Liver (tissue), 9 donors: ENCODE results near the gene NYNRIN. TPM values are rescaled to one million over a fixed set of nuclear protein-coding genes. Genes with fewer than 3 reads are reported as not detected.
A peak's percentile ranks its signal among the peaks of the same experiment; 100 is the strongest.

ENCODE experiments used
- DNase-seq: peaks from one replicate; pipeline ENCODE4 v3.0.0-alpha.2; 2017; ENCODE audit warnings: low spot score
- H3K27ac ChIP-seq, 2 donors: one replicate each; pipeline ENCODE4 v1.7.0; 2013; ENCODE audit warnings: inconsistent platforms in 2 of 2, low read length in 2 of 2, control low read depth in 1 of 2, low read depth in 1 of 2, mild to moderate bottlenecking in 1 of 2
- H3K27me3 ChIP-seq, 4 donors: one replicate each; pipeline versions ENCODE4 v1.6.1 to v1.7.0; 2013; ENCODE audit warnings: low read length in 3 of 4, inconsistent platforms in 1 of 4, mild to moderate bottlenecking in 1 of 4, moderate library complexity in 1 of 4; ENCODE audit not compliant: control insufficient read depth in 4 of 4, insufficient read depth in 4 of 4
- H3K36me3 ChIP-seq, 4 donors: one replicate each; pipeline versions ENCODE4 v1.6.1 to v1.7.0; 2013; ENCODE audit warnings: low read length in 3 of 4, mild to moderate bottlenecking in 3 of 4, low read depth in 1 of 4, moderate library complexity in 1 of 4; ENCODE audit not compliant: control insufficient read depth in 4 of 4, insufficient read depth in 3 of 4
- H3K4me1 ChIP-seq, 4 donors: one replicate each; pipeline versions ENCODE4 v1.6.1 to v1.7.0; 2013; ENCODE audit warnings: low read length in 3 of 4, mild to moderate bottlenecking in 3 of 4, moderate library complexity in 1 of 4; ENCODE audit not compliant: control insufficient read depth in 4 of 4, insufficient read depth in 4 of 4
- H3K4me3 ChIP-seq, 3 donors: one replicate each; pipeline versions ENCODE4 v1.6.1 to v1.7.0; 2013; ENCODE audit warnings: low read length in 3 of 3, control low read depth in 1 of 3, low read depth in 1 of 3, mild to moderate bottlenecking in 1 of 3
- H3K9ac ChIP-seq, 2 donors: one replicate each; pipeline ENCODE4 v1.7.0; 2013; ENCODE audit warnings: low read length in 2 of 2, mild to moderate bottlenecking in 2 of 2, moderate library complexity in 2 of 2, control low read depth in 1 of 2, low read depth in 1 of 2
- H3K9me3 ChIP-seq, 4 donors: one replicate each; pipeline versions ENCODE4 v1.6.1 to v1.7.0; 2013; ENCODE audit warnings: low read length in 3 of 4; ENCODE audit not compliant: control insufficient read depth in 4 of 4
- CTCF ChIP-seq: fragments of 150-350 bp; IDR thresholded peaks from 2 replicates; pipeline ENCODE4 v1.5.1; 2017; ENCODE audit warnings: improper control_type of control experiment, low read depth, low read length; ENCODE audit not compliant: missing input control
- EGR1 ChIP-seq, 2 donors: IDR thresholded peaks; 2 replicates each; pipeline ENCODE4 v1.6.1; 2016 to 2018; ENCODE audit warnings: antibody characterized with exemption in 2 of 2, low read depth in 2 of 2
- FOXA1 ChIP-seq: IDR thresholded peaks from 2 replicates; pipeline ENCODE4 v1.6.1; 2016; ENCODE audit warnings: antibody characterized with exemption
- FOXA2 ChIP-seq: IDR thresholded peaks from 2 replicates; pipeline ENCODE4 v1.6.1; 2016; ENCODE audit warnings: antibody characterized with exemption
- GABPA ChIP-seq, 2 donors: IDR thresholded peaks in 1 of 2; conservative IDR thresholded peaks in 1 of 2; 2 replicates each; pipeline ENCODE4 v1.6.1; 2016; ENCODE audit warnings: antibody characterized with exemption in 2 of 2, mild to moderate bottlenecking in 1 of 2, moderate library complexity in 1 of 2
- HNF4A ChIP-seq, 2 donors: conservative IDR thresholded peaks; 2 replicates each; pipeline ENCODE4 v1.6.1; 2016; ENCODE audit warnings: antibody characterized with exemption in 2 of 2, mild to moderate bottlenecking in 2 of 2
- NR2F2 ChIP-seq: IDR thresholded peaks from 2 replicates; pipeline ENCODE4 v1.6.1; 2016; ENCODE audit warnings: antibody characterized with exemption
- RAD21 ChIP-seq, 2 donors: IDR thresholded peaks; 2 replicates each; pipeline ENCODE4 v1.6.1; 2016; ENCODE audit warnings: antibody characterized with exemption in 2 of 2, mild to moderate bottlenecking in 2 of 2
- RXRA ChIP-seq, 2 donors: IDR thresholded peaks; 2 replicates each; pipeline ENCODE4 v1.6.1; 2017 to 2018; ENCODE audit warnings: antibody characterized with exemption in 2 of 2, mild to moderate bottlenecking in 1 of 2
- YY1 ChIP-seq: IDR thresholded peaks from 2 replicates; pipeline ENCODE4 v1.6.1; 2016; ENCODE audit warnings: antibody characterized with exemption, mild to moderate bottlenecking
- WGBS: extraction: QIAGEN DNeasy Blood & Tissue Kit; methylation state at CpG from one replicate; pipeline ENCODE4 v1.1.7; 2013; 5-methylcytosine and 5-hydroxymethylcytosine counted together
- polyA plus RNA-seq, 2 donors: library from polyadenylated mRNA; stranded (reverse) in 1 of 2; unstranded in 1 of 2; fragments of 200-250 nt in 1 of 2; fragments of >200 nt in 1 of 2; fragmentation: Nextera tagmentation in 1 of 2; extraction: Ambion mirVana in 1 of 2; gene quantifications; one replicate each; pipeline versions ENCODE4 v1.2.1 to v1.2.3, GENCODE V29; 2013 to 2015
- total RNA-seq, 2 donors: library from RNA; depleted of rRNA; stranded (reverse); fragments of >200 nt; gene quantifications; one replicate each; pipeline ENCODE4 v1.2.3, GENCODE V29; 2014
- TF ChIP-seq, protein P1 (sequence below): IDR thresholded peaks from 2 replicates; pipeline ENCODE4 v1.6.1; 2016; ENCODE audit warnings: antibody characterized with exemption, mild to moderate bottlenecking
- TF ChIP-seq, protein P2 (sequence below): IDR thresholded peaks from 2 replicates; pipeline ENCODE4 v1.6.1; 2016; ENCODE audit warnings: antibody characterized with exemption
- donor health status: healthy.
- donor health status: healthy.
- donor health status: healthy.
- donor health status: healthy.
- donor health status: healthy.

NYNRIN gene
- total and polyA plus RNA-seq, 4 donors: 0.89 to 11.0 (median 1.8) TPM

GRCh38 chr14:24440606-24441399 is 42.0 kb downstream of the NYNRIN start (continued):
- TF ChIP-seq, protein P1, sequence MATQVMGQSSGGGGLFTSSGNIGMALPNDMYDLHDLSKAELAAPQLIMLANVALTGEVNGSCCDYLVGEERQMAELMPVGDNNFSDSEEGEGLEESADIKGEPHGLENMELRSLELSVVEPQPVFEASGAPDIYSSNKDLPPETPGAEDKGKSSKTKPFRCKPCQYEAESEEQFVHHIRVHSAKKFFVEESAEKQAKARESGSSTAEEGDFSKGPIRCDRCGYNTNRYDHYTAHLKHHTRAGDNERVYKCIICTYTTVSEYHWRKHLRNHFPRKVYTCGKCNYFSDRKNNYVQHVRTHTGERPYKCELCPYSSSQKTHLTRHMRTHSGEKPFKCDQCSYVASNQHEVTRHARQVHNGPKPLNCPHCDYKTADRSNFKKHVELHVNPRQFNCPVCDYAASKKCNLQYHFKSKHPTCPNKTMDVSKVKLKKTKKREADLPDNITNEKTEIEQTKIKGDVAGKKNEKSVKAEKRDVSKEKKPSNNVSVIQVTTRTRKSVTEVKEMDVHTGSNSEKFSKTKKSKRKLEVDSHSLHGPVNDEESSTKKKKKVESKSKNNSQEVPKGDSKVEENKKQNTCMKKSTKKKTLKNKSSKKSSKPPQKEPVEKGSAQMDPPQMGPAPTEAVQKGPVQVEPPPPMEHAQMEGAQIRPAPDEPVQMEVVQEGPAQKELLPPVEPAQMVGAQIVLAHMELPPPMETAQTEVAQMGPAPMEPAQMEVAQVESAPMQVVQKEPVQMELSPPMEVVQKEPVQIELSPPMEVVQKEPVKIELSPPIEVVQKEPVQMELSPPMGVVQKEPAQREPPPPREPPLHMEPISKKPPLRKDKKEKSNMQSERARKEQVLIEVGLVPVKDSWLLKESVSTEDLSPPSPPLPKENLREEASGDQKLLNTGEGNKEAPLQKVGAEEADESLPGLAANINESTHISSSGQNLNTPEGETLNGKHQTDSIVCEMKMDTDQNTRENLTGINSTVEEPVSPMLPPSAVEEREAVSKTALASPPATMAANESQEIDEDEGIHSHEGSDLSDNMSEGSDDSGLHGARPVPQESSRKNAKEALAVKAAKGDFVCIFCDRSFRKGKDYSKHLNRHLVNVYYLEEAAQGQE: no peak
- no peak for TF ChIP-seq NR2F2
- no peak for TF ChIP-seq RAD21 (IDR thresholded peaks at IDR 0.05)
- no peak for TF ChIP-seq FOXA1
- no peak for TF ChIP-seq FOXA2
- TF ChIP-seq CTCF: no peak
- no peak for TF ChIP-seq RXRA (IDR thresholded peaks at IDR 0.05)
- TF ChIP-seq, protein P2, sequence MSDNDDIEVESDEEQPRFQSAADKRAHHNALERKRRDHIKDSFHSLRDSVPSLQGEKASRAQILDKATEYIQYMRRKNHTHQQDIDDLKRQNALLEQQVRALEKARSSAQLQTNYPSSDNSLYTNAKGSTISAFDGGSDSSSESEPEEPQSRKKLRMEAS: no peak
- TF ChIP-seq EGR1 (IDR thresholded peaks at IDR 0.05; ENCODE audit: low read depth in 2 of 2): no peak

DNA sequence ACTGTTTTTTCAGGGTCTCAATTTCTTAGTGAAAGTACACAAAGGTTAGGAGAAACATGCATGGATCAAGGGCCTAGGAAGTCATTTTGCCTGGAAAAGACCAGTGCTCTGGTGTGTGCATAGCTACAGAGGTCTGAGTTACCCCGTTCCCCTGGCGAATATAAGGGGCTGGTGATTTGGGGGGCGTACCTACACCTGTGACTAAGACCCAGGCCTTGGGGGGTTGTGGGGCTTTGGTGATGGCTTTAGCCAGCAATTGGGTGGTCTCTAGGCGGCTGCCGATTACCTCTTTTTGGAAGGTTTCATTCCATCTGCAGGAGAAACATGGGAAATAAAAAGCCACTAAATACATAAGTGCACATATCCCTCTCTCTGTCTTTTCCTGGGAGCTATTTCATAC is 42.7 kb downstream of the NYNRIN start:
- no peak for DNase-seq
- whole genome bisulfite sequencing: 52% methylated on average over 5 of the region's 5 CpGs
- no peaks in the 10 kb centered on the region for H3K27me3 ChIP-seq
- peak overlapping the region in 1 of 2 donors; percentile 1 for H3K9ac ChIP-seq
- no peak for TF ChIP-seq HNF4A (conservative IDR thresholded peaks at IDR 0.05)
- TF ChIP-seq YY1: no peak
- TF ChIP-seq, protein P2: no peak
- no peak for TF ChIP-seq GABPA (IDR thresholded peaks at IDR 0.05 in 1 of 2, conservative IDR thresholded peaks at IDR 0.05 in 1 of 2)
- peaks cover 4 to 33% (median 25%) of the 10 kb centered on the region in 4 donors for H3K36me3 ChIP-seq
- peak overlapping the region in 1 of 3 donors; percentile 45 for H3K4me3 ChIP-seq
- H3K27ac ChIP-seq: peak overlapping the region; percentile 98 to 100
- H3K4me1 ChIP-seq: peaks cover 5 to 52% (median 31%) of the 10 kb centered on the region in 4 donors
- H3K9me3 ChIP-seq: no peaks in the 10 kb centered on the region

- Histone ChIP-seq H3K4me1 (peaks cover 5 to 48% (median 29%) of the 10 kb centered on the region in 4 donors), H3K27me3 (no peaks in the 10 kb centered on the region), H3K9me3 (no peaks in the 10 kb centered on the region), H3K36me3 (peaks cover 4 to 32% (median 24%) of the 10 kb centered on the region in 4 donors), H3K27ac (peak overlapping the region; percentile 98 to 100), H3K9ac (peak overlapping the region; percentile 1 to 51), H3K4me3 (peak overlapping the region; percentile 45 to 78 (median 76))
- no peak for TF ChIP-seq FOXA1
- no peak for TF ChIP-seq CTCF
- TF ChIP-seq YY1: no peak
- DNase-seq: no peak
- 3% methylated on average over 12 of the region's 12 CpGs for WGBS
Measured at GRCh38 chr14:24441904-24442239, 43.1 kb downstream of the NYNRIN start.
